Measurements from ENCODE around the gene CNTF. TPM values are rescaled to one million over a fixed set of nuclear protein-coding genes. Genes with fewer than 3 reads are reported as not detected.
A peak's percentile ranks its signal among the peaks of the same experiment; 100 is the strongest.

CNTF gene
- total and polyA plus RNA-seq, 10 of the 15 experiments (the other 5 are each of a cell fraction or from before 2014, with no cell fraction given), result 0.16 to 2.3 (median 0.73) TPM

GRCh38 chr11:58578635-58579191 lies 43.8 kb upstream of the CNTF start, which contains the start of gene ZFP91 (continued):
- TF ChIP-seq EZH2 (IDR thresholded peaks at IDR 0.05; ENCODE audit: borderline replicate concordance, control insufficient read depth, low read depth, low read length) (no peak), HSF1 (IDR thresholded peaks at IDR 0.05; ENCODE audit: low read depth, low read length) (no peak), PAX8 (IDR thresholded peaks at IDR 0.05) (no peak), PAX5 (IDR thresholded peaks at IDR 0.05; ENCODE audit: borderline replicate concordance, low read depth, low read length) (no peak), MLLT1 (IDR thresholded peaks at IDR 0.05) (peak; percentile 80), TCF3 (IDR thresholded peaks at IDR 0.05; ENCODE audit: borderline replicate concordance, insufficient read depth, low read depth, low read length) (peak; percentile 72; the same call in 1 of the 2 replicates), CUX1 (IDR thresholded peaks at IDR 0.05; ENCODE audit: insufficient replicate concordance, low read depth, low read length) (no peak), MXI1 (IDR thresholded peaks at IDR 0.05; ENCODE audit: low read depth, low read length) (no peak), POU2F2 (IDR thresholded peaks at IDR 0.05; ENCODE audit: borderline replicate concordance, low read depth, low read length) (0 out of 3 replicates have a peak, but pooled peaks have one; percentile 38), POLR2A (IDR thresholded peaks at IDR 0.05; ENCODE audit: low read depth, low read length) (peak; percentile 91), FOXM1 (IDR thresholded peaks at IDR 0.05; ENCODE audit: low read depth, low read length) (no peak; the same call in 1 of the 2 replicates), TBL1XR1 (IDR thresholded peaks at IDR 0.05; ENCODE audit: low read depth, low read length) (0 out of 2 replicates have a peak, but pooled peaks have one; percentile 12)
- TF ChIP-seq, protein P1, sequence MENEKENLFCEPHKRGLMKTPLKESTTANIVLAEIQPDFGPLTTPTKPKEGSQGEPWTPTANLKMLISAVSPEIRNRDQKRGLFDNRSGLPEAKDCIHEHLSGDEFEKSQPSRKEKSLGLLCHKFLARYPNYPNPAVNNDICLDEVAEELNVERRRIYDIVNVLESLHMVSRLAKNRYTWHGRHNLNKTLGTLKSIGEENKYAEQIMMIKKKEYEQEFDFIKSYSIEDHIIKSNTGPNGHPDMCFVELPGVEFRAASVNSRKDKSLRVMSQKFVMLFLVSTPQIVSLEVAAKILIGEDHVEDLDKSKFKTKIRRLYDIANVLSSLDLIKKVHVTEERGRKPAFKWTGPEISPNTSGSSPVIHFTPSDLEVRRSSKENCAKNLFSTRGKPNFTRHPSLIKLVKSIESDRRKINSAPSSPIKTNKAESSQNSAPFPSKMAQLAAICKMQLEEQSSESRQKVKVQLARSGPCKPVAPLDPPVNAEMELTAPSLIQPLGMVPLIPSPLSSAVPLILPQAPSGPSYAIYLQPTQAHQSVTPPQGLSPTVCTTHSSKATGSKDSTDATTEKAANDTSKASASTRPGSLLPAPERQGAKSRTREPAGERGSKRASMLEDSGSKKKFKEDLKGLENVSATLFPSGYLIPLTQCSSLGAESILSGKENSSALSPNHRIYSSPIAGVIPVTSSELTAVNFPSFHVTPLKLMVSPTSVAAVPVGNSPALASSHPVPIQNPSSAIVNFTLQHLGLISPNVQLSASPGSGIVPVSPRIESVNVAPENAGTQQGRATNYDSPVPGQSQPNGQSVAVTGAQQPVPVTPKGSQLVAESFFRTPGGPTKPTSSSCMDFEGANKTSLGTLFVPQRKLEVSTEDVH (IDR thresholded peaks at IDR 0.05; ENCODE audit: low read depth, partially characterized antibody), result peak; percentile 71
- TF ChIP-seq, protein P2, sequence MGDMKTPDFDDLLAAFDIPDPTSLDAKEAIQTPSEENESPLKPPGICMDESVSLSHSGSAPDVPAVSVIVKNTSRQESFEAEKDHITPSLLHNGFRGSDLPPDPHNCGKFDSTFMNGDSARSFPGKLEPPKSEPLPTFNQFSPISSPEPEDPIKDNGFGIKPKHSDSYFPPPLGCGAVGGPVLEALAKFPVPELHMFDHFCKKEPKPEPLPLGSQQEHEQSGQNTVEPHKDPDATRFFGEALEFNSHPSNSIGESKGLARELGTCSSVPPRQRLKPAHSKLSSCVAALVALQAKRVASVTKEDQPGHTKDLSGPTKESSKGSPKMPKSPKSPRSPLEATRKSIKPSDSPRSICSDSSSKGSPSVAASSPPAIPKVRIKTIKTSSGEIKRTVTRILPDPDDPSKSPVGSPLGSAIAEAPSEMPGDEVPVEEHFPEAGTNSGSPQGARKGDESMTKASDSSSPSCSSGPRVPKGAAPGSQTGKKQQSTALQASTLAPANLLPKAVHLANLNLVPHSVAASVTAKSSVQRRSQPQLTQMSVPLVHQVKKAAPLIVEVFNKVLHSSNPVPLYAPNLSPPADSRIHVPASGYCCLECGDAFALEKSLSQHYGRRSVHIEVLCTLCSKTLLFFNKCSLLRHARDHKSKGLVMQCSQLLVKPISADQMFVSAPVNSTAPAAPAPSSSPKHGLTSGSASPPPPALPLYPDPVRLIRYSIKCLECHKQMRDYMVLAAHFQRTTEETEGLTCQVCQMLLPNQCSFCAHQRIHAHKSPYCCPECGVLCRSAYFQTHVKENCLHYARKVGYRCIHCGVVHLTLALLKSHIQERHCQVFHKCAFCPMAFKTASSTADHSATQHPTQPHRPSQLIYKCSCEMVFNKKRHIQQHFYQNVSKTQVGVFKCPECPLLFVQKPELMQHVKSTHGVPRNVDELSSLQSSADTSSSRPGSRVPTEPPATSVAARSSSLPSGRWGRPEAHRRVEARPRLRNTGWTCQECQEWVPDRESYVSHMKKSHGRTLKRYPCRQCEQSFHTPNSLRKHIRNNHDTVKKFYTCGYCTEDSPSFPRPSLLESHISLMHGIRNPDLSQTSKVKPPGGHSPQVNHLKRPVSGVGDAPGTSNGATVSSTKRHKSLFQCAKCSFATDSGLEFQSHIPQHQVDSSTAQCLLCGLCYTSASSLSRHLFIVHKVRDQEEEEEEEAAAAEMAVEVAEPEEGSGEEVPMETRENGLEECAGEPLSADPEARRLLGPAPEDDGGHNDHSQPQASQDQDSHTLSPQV (IDR thresholded peaks at IDR 0.05), result no peak

Measured in GM12878 (cell line).